GM21423 (cell line): ENCODE results near the gene SLC2A6.

Experiments used
- ATAC-seq: cut with Tn5 transposase; IDR thresholded peaks from one replicate; pipeline ENCODE4 v1.9.1; 2021; ENCODE audit warnings: mild to moderate bottlenecking, moderate library complexity; ENCODE audit not compliant: unreplicated experiment

SLC2A6 gene

DNA sequence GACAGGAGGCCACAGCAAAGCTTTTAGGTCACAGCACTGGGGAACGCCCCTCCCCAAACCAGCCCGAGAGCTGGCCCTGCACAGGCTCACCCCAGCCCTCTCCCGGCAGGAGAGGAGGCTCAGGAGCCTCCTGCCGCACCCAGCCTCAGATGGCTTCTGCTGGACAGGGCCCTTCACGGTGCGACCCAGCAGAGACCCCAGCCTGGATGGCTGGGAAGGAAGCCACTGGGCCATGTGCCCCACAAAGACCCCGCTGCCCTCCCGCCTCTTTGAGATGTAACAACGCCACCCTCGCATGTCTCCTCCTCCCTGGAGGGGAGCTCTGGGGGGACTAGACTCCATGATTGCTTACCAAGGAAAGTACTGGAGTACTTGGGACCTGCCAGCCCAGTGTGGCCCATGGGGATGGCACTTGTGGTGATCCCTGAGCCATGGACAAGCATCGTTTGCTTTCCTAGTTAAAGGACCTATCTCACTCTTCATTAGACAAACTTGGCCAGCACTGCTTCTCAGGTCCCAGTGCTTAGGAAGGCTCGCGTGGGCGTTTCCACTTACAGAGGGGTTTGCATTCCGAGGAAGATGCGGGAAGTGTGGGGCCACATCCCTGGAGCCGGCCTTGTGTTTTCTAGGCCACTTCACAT lies 36.8 kb upstream of the SLC2A6 start:
- ATAC-seq = no peak

DNA sequence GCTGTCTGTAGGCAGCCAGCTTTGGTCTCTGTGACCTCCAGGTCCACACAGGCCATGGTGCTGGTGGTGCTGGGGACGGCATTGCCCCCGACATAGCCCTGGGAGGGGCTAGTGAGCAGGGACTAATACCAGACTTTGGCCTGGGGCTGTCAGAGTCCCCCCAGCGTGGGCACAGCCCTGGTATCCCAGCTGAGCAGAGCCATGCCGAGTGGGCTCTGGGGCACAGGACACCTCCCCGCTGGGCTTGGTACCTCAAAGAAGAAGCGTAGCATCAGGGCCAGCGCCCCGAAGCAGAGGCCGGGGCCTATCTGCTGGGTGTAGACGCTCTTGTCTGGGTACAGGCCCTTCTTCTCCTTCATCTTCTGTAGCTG lies 36.3 kb upstream of the SLC2A6 start:
- no peak for ATAC-seq

DNA sequence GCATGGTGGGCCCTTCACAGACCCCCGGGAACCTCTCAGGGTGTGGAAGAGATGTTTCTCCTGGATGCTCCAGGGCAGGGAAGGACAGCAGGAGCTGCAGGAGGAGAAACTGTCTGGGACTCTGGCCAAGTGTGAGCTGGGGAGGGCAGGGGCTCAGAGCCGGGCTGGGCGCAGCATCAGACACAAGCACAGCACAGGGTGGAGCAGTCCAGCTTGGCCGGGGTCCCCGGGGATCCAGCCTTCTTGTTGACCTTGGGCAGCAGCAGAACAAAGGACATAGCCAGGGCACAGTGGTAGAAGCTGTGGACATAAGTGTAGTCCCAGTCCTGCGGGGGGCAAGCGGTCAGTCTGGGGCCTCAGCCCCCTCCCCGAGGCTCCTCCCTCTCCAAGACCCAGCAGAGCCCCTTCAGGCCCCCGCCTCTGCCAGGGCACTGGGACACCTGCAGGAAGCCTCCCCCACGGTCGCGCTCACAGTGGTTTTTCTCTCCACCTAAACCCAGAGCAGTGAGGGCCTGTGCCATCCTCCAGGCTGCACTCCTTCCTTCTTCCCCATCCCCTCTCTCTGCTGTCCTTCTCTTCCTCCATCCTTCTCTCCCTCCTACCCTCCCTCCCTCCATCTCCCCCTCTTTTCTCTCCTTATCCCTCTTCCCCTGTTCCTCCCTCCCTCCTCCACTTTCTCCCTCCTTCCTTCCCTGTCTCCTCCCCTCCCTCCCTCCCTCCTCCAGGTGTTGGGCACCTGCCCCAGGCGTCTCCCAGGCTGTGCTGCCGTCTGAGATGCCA lies 35.8 kb upstream of the SLC2A6 start:
- no peak for ATAC-seq

DNA sequence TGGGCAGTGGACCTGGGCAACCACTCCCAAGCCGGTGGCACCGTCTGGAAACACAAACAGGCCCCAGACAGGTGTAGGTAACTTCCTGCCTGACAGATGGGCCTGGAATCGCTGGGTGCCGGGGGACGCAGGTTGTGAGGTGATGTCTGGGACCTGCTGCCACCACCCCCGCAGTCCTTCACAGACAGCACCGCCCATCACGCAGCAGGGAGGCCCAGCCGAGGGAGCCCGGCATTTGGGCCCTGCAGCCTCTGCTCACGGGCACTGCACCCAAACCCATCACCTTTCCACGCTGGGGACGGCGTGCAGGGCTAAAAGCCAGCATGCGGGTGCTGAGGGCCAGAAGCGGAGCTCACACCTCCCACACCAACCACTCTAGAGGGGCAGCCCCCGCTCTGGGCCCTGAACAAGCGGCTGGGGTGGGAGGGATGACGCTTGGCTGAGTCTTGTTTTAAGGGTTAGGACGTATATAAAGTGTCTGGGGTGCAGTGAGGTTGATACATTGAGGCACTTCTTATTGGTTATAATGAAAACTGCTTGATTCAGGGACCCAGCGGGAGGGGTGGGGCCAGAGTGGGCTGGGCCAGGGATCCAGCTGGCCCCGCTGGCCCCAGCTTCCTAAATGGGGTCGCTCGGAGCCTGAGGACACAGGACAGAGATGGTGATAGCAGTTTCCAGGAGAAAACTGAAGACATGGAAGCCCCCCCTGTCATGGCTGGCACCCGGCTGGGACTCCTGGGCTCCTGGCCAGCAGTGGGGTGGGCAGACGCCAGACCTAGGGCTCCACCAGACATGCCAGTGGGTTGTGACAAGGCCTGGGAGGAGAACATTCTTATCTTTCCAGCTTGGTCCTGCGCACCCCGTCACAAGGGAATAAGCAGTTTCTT lies 34.6 kb upstream of the SLC2A6 start:
- ATAC-seq = no peak

DNA sequence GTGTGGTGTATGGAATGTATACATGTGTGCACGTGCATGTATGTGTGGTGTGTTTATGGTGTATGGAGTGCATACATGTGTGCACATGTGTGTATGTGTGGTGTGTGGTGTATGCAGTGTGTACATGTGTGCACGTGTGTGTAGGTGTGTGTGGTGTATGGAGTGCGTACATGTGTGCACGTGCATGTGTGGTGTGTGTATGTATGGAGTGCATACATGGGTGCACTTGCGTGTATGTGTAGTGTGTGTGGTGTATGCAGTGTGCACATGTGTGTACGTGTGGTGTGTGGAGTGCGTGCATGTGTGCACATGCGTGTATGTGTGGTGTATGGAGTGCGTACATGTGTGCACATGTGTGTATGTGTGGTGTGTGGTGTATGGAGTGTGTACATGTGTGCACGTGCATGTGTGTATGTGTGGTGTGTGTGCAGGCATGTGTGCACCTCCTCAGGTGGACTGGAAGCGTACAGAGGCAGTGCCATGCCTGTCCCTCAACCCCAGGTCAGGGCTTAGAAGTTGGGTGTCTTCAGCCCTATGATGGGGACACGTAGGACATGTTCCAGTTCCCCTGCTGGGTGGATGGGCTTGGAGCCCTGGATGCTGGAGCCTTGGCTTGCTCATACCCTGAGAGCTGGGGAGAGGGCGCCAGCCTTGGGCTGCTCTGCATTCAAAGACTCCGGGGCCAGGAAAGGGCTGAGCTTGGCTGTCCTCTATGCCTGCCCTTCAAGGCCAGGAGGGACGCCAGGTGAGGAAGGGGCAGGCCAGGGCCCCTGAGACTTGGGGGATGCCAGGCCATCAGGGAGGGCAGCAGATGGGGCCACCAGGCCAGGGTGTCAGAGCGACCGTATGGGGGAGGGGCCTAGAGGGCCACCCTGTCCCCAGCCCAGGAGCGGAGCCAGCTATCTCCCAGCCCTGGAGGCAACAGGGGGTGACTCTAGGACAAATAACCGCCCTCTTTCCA lies 33.6 kb upstream of the SLC2A6 start:
- no peak for ATAC-seq

DNA sequence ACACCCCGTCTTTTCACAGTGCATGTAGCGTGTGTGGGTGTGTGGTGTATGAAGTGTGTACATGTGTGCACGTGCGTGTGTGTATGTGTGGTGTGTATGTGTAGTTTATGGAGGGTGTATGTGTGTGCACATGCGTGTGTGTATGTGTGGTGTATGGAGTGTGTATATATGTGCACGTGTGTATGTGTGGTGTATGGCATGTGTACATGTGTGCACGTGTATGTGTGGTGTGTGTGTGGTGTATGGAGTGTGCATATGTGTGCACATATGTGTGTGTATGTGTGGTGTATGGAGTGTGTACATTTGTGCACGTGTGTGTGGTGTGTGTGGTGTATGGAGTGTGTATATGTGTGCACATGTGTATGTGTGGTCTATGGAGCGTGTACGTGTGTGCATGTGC lies 32.7 kb upstream of the SLC2A6 start:
- ATAC-seq = no peak

DNA sequence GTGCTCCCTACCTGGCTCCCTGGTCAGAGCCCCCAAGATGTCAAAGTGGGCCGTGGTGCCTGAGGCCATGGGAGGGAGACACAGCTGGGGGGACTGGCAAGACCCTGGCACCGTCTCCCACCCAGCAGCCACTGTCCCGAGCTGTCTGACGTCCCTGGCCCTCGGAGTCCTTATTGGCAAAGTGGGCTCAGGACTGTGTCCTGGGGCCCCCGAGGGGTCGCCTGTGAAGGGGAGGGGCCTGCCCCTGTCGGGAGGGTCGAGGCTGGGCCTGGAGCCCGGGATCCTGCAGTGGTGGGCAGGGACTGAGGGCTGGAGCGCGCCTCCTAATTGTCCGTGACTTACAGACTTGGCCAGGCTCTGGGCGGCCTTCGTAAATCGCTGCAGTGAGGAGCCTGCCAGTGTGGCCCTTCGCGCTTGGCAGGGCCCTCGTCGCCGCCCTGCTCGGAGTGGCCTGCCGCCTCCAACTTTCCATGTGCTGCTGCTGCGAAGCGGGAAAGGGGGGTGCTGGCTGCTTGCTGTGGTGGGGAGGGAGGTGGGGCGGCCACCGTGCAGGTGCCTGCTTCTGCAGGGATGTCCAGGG lies 32.1 kb upstream of the SLC2A6 start:
- no peak for ATAC-seq

DNA sequence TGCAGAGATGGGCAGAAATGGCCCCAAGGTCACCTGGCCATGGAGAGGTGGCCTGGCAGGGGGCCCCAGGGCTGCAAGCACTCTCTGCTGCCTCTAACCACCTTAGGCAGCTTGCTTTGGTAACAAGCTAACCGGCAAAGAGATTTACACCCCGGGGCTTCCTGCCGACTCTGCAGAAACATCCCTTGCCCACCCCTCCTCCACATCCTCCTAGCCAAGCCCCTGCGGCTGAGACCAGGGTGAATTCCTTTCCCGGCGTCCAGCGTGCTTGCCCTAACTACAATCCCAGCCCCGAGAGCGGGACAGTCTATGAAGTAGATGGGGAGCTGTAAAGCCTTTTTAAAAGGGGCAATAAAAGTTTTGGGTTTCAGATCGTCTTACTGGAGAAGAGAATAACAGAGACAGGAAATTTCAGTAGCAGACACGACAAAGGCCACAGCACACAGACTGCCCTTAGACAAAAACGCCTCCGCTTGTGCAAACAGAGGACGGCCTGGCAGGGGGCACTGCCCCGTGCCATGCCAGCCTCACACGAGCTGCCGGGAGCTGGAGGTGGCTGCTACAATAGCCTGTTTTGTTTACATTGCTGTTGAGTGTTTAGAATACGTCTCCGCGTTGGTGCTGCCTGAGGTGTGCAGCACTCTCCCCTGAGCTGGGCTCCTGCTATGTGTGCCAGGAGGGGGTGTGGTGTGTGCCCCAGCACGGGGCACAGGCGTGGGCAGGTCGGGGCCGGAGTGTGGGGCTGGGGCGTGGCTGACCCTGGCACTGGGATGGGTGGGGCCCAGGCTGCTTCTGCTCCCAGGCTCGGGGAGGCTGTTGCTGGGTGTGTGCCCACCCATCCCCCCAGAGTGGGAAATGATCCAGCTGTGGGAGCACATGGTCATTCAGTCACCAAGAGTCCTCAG lies 30.5 kb upstream of the SLC2A6 start:
- ATAC-seq = no peak

DNA sequence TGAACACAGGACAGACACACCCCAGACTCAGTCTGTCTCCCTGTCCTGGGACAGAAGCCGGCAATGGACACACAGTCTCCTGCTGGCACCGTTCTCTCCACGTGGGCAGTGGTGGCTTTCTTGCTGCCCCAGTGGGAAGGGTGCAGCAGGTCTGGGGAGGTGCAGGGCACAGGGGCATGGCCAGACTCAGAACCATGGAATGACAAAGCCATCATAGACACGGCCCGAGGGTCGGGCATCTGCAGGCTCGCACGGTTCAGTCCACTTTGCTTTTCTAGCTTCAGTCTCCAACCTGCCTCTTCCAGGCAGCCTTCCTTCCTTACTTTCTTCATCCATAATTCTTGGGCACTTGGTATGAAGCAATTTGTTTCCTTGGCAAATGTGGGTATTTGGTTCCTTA lies 29.1 kb upstream of the SLC2A6 start:
- ATAC-seq = no peak

DNA sequence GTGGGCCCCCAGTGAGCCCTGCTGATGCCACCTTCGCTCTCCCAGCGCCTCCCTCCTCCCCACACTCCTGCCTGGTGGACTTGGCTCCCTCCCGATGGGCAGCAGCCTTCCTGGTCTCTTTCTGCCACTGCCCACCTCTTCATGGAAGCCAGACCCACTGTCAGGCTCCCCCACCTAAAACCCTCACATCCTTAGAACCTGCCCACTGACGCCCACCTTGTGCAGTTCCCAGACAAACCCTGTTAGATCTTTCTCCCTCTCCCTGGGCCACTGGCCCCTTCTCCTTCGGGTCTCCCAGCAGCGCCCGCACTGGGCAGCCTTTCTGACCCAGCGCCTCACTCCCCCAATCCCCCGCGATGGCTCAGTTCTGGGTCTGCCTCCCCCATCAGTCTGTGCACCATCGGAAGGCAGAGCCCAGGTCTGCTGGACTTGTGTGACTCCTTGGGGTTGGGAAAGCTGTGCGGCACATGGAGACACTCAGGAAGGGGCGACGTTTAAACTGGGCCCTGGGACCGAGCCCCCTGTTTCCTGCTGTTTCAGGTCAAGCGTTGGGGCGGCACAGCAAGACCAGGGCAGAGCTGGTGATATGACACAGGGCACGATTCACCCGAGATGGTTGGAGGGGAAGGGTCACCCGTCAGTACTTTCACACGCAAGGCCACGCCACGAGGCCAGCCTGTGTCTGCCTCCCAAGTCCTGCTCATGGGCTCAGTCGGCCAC lies 28.5 kb upstream of the SLC2A6 start:
- ATAC-seq = no peak

DNA sequence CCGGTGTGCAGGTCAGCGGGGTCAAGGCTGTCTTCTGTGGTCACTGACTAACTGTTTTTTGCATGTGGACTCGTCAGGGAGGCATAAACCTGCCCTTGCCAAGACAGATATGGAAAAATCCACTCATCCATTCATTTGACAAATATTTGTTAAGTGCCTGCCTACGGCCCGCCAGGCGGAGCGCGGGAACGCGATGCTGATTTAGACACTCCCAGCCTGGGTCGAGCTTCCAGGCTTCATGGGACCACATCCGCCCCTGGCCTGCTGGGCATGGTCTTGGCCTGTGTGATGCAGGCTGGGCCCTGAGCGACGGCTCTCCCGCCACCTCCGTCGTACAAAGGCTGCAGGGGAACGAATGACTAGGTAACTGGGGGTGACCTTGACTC lies 27.7 kb upstream of the SLC2A6 start:
- ATAC-seq = no peak

DNA sequence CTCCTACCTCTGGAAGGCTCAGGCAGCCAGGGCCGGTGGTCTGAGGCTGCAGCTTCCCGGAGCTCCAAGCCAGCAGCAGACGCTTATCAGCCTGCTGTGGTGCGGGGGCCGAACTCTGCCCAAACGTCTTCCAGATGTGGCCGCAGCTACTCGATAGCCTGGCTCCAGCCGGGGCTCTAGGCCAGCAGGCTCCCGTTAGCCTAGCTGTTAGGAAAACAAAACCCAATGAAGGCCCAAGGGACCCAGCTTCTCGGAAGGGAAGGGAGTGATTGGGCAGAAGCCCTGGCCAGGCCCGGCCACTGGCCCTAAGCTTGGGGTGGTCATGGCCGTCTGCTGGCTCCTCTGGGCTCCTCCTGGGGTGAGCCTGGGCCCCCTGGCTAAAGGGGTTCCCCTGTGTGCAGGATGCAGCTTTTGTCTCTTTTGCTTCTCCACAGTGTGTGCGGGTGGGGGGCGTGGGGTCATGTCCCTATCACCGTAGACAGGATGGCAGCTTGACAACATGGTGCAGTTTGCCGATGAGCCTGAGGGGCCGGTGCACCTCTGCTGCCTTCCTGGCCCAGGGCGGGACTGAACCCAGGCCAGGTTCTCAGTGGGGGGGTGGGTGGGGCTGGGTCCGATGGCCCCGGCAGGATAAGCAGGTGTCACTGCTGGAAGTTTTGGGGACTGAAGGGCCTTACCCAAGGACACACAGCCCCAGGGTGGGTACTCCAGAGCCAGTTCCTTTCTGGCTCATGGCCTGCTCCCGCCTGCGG lies 27.2 kb upstream of the SLC2A6 start:
- ATAC-seq = no peak

DNA sequence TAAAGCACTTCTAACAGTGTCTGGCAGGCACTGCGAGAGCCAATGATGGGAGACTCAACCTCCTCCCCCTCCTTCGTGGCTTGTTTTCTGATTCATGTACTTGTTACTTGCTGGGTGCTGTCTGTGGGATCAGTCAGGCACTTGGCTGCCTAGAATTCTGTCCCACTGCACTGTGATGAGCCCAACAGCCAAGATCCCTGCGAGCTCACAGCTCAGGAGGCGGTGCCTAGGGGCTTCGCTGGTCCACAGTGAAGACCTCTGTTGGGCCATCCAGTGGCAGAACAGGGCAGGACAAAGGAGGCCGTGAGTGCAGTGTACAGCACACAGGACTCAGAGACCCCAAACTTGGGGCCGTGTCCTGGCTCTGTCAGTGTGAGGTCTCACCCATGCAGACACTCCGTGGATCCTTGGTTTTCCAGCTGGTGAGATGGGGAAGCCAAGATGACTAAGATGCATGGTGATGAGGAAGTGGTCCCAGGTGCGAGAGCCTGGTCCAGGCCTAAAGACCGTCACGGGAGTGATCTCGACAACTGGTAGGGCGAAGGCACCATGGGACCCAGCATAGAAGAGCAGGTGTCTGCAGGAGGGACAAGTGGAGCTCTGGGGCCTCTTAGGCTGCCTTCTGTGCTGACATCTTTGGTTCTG lies 26.4 kb upstream of the SLC2A6 start:
- ATAC-seq = no peak

DNA sequence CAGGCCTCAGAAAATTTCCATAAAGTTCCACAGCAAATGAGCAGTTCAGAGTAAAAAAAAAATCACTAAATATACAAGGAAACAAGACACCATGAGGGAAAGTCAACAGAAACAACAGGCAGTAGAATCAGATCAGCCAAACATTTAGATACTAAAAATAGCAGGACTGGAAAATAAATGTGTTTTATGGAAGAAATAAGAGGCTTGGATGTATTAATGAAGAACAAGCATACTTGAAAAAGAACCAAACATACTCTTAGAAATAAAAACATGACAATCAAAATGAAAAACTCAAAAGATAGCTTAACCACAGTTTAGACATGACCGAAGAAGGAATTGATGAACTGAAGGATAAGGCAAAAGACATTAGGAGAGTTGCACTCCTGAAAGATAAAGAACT lies 23.2 kb upstream of the SLC2A6 start:
- ATAC-seq = no peak

DNA sequence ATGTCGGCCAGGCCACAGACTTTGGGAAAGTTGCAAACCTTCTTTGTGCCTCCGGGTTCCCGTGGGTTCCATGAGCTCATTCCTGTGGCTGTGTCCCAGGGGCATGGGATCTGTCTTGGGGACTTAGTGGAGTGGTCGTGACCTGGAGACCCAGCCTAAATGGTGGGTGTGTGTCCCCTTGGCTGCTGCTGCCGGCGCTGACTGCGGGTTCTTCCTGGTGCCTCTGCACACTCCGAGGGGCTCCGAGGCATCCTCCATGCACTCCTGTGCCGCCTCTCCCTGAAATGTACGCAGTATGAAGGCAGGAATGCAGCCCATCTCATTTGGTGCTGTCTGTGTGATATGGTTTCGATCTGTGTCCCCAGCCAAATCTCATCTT lies 21.0 kb upstream of the SLC2A6 start:
- no peak for ATAC-seq

DNA sequence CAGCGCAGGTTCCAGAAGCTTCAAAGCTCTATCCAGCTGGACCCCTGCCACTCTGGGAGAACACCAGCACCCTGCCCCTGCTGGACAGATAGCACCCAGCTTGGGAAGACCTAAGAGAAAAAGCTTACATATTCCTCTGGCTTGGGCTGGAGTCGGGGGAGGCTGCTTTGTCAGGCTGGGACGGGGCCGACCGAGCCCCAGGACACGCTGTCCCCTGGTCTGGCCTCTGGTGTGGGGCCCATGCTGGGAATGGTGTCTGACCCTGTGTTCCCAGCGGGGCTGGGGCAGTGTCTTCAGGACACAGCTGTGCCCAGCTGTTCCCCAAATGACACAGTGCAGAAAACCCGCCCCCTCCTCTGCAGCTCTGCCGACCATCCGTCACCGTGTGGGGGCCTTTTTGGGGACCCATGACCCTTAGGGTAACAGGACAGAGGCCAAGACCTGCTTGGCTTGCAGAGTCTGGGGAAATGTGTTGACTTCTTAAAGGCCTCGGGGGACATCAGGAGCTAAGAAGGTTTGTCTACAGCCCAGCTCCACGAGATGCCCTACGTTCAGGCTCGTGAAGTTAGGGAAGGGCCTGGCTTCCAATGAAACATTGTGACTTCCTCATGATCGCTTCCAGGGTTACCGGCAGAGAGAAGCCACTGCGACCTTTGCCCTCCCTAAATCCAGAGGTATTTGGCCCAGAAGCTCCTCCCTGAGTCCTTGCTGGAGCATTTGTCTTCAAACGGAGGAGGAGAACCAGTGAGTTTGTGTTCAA lies 20.4 kb upstream of the SLC2A6 start:
- ATAC-seq = no peak
